IMR-90 (cell line): ENCODE data around the gene CIC.

Experiments
- BHLHE40 ChIP-seq: fragments of 150-350 bp; IDR thresholded peaks from 2 replicates; pipeline ENCODE4 v1.6.1; 2016; ENCODE audit warnings: mild to moderate bottlenecking, low read depth, low read length
- CEBPB ChIP-seq: IDR thresholded peaks from 2 replicates; pipeline ENCODE4 v1.6.1; 2012; ENCODE audit warnings: low read depth, low read length, improper control_type of control experiment
- CHD1 ChIP-seq: IDR thresholded peaks from 2 replicates; pipeline ENCODE4 v1.6.1; 2012; ENCODE audit warnings: low read depth, low read length, improper control_type of control experiment
- MAFK ChIP-seq: IDR thresholded peaks from 2 replicates; pipeline ENCODE4 v1.6.1; 2012; ENCODE audit warnings: low read depth, low read length, improper control_type of control experiment
- MXI1 ChIP-seq: IDR thresholded peaks from 2 replicates; pipeline ENCODE4 v1.6.1; 2012; ENCODE audit warnings: low read depth, mild to moderate bottlenecking, low read length, moderate library complexity, borderline replicate concordance
- POLR2A ChIP-seq: IDR thresholded peaks from 2 replicates; pipeline ENCODE4 v1.6.1; 2012; ENCODE audit warnings: mild to moderate bottlenecking, low read depth, low read length
- RAD21 ChIP-seq: IDR thresholded peaks from 2 replicates; pipeline ENCODE4 v1.6.1; 2012; ENCODE audit warnings: low read length, improper control_type of control experiment
- SMC3 ChIP-seq: fragments of 150-350 bp; IDR thresholded peaks from 2 replicates; pipeline ENCODE4 v1.6.1; 2016; ENCODE audit warnings: low read depth, mild to moderate bottlenecking, antibody characterized with exemption, low read length, moderate library complexity
- TF ChIP-seq, protein P1 (sequence below): conservative IDR thresholded peaks from 2 replicates; pipeline ENCODE4 v1.5.1; 2012; ENCODE audit warnings: mild to moderate bottlenecking, low read depth, low read length, improper control_type of control experiment

DNA sequence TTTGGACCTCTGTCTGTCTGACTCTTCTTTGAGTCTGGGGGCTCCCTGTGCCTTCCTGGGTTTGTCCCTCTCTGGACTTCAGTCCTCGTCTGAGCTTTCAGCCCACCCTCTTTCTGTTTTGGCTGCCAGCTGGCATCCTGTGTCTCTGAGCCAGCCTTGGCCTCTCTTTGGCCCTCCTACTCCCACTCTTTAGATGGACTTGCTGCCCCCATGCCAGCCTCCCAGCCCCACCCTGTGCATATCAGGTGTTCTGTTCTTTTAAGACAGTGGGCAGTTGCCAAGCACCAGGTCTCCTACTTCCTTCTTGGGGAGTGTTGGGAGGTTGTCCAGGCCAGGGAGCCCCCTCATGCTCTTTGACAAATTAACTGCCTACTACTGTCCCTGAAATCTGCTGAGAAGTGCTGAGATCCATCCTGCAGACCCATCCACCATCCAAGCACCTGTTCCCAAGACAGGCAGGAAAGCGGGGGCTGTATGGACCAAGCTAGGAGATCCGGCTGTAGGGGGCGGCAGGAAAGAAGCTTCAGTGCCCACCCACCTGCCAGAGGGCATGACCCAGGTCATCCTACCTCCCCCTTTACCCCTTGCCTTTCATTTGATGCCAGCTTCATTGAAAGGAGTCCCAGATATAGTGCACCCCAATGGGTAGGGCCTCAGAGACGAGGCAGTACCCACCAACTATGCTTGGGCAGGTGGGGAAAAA is 9.6 kb downstream of the CIC start:
- TF ChIP-seq, protein P1, sequence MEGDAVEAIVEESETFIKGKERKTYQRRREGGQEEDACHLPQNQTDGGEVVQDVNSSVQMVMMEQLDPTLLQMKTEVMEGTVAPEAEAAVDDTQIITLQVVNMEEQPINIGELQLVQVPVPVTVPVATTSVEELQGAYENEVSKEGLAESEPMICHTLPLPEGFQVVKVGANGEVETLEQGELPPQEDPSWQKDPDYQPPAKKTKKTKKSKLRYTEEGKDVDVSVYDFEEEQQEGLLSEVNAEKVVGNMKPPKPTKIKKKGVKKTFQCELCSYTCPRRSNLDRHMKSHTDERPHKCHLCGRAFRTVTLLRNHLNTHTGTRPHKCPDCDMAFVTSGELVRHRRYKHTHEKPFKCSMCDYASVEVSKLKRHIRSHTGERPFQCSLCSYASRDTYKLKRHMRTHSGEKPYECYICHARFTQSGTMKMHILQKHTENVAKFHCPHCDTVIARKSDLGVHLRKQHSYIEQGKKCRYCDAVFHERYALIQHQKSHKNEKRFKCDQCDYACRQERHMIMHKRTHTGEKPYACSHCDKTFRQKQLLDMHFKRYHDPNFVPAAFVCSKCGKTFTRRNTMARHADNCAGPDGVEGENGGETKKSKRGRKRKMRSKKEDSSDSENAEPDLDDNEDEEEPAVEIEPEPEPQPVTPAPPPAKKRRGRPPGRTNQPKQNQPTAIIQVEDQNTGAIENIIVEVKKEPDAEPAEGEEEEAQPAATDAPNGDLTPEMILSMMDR = no peak
- no peak for TF ChIP-seq RAD21
- TF ChIP-seq CEBPB = no peak
- TF ChIP-seq POLR2A = no peak
- TF ChIP-seq CHD1 = no peak
- TF ChIP-seq SMC3 = no peak
- no peak for TF ChIP-seq MXI1
- TF ChIP-seq MAFK = no peak
- no peak for TF ChIP-seq BHLHE40
